ENCODE measurements around the gene ASB10.

ASB10 gene

DNA sequence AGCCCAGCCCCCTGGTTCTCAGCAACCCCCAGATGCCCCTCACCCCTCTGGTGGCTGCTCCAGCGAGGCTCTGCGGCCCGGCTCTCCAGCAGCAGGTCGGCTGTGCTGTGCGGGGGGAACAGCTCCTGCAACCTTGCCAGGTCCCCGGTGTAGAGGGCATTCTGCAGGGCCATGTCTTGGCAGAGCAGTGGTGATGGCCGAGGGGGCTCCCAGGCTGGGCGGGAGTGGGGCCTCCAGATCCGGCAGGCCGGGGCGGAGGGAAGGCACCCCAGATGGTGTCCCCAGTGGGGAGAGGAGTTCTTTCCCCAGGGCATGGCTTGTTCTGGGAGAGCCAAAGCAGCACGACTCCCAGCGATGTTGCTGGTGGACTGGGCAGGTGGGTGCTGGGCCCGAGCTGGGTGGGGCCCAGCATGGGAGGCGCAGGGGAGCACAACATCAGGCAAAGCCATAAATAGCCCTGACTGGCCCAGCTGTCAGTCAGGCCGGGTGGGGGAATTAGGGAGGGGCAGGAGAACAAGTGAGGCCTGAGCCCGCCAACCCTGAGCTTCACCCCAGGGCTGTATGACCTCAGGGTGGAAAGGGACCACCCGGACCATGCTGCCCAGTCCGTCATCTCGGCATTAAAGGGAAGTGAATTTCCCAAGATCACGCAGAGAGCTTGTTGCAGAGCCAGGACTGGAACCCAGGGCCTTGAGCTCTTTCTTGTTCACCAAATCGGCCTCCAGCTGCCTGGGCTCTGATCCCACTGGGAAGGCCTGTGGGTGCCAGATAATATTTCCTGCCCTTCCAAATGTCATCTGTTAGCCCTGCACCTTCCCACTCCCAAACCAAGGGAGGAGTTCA, 580 bp upstream of the ASB10 start:
- DNase-seq = no peak

DNA sequence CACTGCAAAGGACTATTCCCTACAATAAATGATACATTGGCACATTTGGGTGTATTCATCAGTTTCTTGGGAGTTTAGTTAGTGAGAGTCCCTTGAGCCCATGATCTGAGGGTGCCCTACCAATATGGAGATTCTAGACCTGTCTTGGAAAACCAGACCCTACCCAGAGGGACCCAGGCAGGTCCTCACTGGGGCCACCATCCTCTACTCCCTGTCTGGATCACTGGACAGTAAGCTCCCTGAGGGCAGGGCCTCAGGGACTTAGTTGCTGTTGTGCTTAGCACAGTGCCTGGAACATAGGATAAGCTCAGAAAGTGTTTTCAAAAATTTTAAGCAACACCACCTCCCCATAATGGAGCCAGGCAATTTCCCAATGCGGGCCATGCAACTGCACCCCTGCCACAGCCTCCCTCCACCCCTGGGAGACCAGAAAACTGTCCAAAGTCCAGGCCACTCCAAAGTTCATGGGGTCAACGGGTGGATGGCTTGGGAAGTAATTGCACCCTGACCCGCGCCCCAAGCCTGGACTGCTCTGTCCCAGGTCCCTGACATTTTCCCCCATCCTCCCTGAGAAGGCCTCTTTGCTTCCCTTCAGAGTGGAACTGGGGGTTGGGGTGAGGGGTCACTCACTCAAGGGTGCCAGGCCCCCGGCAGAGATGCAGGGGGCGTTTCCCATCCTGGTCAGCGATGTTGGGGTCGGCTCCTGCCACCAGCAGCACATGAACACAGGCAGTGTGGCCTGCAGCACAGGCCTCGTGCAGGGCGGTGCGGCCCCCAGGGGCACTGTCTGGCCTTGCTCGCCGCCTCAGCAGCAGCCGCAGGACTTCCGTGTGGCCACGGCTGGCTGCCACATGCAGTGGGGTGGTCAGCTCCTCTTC, 1.0 kb downstream of the ASB10 start:
- DNase-seq = no peak

DNA sequence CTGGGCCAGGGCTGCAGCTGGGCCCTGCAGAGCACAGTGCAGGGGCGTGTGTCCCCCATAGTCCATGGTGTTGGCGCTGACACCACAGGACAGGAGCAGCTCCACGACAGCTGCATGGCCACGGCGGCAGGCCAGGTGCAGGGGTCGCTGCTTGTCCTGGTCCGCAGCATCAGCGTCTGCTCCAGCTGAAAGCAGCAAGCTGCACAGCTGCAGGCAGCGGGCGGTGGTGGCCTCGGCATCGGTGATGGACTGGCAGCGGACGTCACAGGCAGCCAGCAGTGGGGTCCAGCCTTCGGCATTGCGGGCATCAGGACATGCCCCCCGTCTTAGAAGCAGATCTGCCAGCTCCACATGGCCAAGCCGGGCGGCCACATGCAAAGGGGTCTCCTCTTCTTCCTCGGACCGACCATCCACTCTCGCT, 6.0 kb downstream of the ASB10 start:
- DNase-seq = no peak

DNA sequence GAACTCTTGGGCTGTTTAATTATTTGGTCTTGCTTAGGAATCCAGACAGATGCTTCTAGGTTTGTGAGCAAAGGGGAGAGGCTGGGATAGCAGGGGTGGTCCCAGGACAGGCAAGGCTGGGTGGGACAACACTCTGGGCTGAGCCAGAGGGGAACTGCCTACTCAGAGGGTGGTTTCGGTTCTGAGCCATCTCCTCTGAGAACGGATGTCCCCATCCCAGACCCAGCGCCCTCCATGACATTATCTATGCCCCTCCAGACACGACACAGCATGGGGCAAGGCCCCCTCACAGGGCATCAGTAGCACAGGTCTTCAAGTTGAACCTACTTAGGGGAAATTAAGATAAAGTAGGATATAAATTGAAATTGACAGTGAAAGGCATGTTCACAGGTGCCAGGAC, 7.1 kb downstream of the ASB10 start:
- no peak for DNase-seq

DNA sequence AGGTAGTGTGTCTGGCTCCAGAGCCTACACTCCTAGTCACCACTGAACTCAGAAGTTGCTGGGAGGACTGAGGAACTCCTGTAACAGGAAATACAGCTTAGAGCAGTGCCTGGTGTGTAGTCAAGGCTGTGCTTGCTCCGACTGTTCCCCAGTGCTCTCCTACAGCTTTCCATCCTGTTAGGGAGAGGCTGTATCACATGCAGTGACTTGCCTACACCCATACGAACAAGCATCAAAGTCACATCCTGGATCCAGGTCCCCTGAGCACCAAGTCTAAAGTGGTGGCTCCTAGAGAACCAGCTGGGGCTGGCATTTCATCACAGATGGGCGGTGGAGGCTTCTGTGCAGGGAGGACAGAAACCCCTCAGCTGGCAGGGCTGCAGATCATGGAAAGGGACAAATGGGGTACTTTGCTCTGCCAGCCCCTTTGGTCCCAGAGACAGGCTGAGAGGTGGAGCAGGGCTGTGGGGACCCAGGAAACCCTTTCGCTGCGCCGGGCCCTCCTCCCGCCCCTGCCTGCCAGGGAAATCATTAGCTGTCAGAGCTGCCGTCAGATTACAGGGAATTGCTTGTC, 7.7 kb downstream of the ASB10 start:
- peak in 1 of 2 experiments; percentile 12 for DNase-seq

DNA sequence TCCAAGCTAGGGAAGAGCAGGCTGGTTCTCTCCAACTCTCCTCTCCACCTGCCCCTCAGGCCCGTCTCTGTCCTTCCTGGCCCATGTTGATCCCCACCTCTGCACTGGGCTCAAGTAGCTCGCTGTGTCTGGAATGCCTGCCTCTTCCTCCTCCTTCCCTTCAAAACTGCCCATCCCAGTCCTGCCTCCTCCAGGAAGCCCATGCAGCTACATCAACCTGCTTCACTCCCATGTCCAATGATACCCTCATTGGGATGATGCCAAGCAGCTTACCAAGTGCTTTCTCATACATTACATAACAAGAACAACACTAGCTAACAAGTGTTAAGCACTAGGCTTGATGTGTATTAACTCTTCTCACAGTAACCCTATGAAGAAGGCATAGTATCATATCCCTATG, 8.2 kb downstream of the ASB10 start:
- DNase-seq = no peak

DNA sequence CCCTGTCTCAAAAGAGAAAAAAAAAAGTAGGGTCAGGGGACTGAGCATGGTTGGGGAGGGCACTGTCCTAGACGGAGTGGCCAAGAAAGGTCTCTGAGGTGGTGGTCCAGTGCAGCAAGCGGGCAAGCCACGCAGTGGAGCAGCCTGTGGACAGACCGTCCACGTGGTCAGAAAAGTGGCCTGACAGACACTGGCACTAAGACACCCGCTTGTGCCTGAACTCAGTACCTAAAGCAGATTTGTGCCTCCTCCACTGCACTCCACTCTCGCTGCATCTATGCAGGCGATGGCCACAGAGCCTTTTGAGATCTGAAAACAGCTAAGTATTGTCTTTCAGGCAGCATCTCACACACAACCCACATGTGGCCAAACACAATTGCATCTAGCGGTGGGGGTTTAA, 8.8 kb downstream of the ASB10 start:
- peak in 1 of 2 experiments; percentile 14 for DNase-seq

DNA sequence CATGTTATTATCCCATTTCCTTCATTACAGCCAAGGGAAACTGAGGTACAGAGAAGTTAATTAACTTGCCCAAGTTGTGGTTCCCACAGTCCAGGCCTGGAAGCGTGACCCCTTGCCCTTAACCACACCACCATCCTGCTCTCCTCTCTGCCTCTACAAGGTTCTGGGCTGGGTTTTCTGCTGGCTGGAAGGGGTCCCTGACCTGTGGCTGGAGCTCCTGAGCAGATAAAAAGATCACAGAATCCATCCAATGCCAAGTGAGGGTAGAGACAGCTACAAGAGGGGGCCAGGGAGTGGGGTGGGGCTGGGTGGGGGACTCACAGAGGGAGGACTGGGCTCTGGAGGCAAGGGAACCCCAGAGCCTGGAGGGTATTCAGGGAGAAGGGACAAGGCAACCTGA, 9.7 kb downstream of the ASB10 start:
- no peak for DNase-seq

DNA sequence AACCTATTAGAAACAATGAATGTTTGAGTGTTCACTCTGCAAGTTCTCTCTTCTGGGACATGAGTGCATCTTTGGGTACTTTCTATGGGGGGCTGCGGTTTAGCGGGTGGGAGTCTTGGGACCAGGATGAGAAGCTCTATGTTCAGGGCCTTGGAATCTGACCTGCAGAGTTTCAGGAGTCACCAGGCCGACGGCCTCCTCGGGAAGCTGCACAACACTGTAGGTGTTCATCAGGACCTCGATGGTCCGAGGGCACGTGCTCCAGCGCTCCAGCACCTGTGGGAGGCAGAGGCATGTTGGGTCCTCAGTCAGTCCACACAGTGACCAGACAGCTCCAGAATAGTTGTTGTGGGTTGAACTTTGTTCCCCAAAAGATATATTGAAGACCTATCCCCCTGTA, 10.6 kb downstream of the ASB10 start:
- no peak for DNase-seq

DNA sequence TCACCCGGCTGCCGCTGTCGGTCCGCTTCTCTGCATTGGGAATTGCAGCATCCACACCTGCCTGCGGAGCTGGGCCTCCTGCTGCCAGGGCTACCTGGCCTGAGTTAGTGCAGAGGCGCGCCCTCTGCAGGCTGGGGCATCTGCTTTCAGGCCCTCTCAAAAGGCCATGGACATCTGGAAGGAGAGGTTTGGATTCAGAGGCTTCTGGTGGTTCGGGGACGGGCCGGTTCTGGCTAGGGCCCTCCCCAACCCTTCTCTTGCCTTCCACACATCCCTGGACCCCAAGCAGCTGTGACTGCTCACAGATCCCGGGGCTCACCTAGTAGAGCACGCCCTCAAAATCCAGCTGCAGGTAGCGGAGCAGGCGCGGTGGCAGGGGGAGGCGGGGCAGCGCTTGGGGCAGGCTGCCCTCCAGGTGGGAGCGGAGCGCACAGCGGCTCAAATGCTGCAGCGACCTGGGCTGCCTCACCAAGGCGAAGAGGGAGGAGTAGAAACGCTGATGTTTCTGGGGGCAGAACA, 11.2 kb downstream of the ASB10 start:
- DNase-seq = no peak

DNA sequence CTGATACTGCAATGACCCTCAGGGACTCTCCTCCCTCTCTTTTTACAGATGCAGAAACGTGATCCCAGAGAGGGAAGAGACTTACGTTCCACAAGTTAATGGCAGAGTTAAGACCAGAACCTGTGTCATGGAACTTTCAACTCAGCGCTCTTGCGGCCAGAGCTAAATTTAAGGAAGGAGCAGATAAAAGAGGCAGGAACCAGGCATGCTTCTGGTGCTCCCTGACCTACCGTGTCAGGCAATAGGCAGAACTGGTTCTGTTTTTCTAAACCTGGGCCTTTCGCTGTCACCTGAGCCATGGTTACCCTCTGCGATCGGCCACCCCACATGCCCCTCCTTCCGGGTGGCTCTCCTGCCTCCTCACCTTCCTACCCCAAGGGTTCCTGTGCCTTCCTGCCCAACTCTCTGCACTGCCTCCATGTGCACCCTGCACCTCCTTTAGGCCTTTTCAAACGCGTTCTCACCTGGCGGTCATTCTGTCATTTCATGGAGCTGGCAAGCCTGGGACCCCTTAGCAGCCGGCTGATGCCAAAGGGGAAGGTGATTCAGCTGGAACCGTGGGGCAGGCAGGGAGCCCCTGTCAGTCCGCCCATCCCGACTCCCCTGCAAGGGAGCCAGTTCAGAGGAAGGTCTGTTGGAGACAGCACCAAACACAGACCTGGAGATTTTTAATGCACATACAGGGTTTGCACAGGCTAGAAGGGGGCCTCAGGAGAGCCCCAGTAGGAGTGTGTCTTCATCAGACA, 11.8 kb downstream of the ASB10 start:
- DNase-seq = no peak

DNA sequence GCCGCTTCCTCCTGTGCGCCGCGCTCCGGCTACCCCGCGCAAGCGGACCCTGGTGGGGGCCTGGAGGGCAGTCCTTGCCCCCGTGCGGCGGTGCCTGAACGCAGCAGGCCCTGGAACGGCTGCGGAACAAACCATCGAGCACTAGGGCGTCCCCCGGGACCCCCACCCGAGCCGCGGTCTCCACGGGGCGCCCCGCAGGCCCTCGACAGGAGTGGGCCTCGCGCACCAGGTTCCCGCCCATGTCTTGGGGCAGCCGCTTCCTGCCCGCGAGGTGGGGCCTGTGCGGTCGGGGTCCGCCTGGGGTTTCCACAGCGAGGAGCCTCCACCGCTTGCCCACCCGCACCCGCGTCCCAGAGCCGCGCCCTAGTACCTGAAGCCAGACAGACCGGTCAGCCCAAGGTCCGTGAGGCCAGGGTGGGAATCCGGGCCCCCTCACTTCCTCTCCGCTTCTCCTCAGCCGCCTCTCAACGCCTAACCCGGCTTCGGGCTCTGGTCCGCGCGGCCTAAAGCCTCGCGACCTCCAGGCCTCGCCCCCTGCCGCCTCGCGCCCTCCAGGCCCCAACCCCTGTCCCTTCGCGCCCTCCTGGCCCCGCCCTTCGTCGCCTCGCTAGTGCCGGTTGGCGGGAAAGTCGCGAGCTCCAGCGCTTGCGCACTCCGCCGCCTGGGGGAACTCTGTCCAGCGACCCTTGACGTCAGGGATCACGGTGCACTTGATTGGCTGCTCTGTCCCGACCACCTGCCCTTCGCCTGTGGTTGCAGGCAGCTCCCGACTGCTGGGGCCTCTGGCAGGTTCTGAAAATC, 12.6 kb downstream of the ASB10 start:
- DNase-seq = peak; percentile 51 to 66

DNA sequence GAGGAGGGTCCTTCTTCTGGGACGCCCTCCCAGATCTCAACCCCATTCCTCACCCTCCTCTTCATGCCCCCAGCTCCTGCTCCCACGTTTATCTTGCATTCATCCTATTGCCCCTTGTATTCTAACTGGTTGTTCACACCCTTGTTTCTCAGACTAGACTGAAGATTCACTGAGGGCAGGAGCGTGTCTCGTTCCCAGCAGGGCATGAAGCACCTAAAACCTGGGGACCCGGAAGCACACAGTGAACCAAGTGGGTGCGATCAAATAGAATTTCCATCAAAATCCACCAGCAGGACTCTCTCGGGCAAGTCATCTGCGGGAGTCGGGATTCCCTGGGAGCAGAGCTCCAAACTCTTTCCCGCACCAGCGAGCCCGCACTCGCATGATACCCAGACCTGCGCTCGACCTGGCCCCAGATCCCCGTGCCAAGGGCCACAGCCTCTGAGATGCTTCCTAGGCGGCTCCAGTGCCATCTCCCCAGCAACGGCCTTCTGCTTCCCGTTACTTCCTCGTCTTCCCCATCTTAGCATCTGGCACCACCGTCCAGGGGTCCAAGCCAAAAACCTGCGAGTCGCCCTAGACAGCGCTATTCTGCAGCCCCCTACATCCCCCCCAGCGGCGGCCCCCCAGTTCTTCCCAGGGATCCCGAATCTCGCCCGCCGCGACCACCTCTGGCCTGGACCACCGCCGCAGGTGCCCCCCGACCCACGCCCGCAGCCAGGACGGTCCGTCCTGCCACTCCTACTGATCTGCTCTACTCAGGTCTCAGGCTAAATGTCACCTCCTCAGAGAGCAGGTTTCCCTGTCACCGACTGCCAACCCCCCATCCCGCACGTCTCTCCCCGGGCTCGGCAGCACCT, 13.4 kb downstream of the ASB10 start:
- no peak for DNase-seq

DNA sequence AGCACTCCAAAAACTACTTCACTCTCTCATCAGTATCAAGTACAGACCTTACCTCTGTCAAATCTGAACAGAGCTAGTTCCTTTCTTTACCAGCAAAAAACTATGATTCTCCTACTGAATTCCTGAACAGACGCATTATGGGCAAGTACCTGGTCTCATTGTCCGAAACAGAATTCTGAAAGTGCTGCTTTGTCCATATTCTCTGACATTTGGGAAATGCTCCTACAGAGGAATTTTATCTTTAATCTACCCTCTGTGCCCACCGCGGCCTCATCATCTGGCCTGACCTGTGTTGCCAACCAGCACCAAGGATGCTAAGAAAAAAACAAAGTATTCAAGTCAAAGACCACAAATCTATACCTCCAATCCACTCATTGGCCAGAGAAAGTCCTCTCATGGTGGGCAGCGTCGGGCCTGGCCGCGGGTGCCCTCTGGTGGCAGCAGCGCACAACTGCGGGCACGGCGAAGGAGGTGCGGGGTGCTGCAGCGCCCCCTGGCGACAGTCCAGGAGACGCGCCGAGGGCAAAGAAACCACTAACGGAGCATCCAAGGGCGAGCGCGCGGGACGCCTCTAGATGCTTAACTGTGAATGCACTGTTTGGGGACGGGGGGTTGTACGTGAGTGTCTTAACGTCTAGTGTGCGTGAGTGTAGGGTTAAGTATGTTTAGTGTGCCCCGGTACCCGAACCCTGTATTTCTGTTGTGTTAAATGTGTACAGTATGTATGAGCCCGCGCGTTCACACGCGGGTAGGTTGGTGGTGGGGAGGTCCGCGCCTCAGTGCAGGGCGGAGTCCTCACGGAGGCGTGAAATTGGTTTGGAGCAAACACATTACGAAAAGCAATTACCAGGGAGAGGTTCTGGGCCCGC, 14.5 kb downstream of the ASB10 start:
- peak; percentile 88 to 89 for DNase-seq

DNA sequence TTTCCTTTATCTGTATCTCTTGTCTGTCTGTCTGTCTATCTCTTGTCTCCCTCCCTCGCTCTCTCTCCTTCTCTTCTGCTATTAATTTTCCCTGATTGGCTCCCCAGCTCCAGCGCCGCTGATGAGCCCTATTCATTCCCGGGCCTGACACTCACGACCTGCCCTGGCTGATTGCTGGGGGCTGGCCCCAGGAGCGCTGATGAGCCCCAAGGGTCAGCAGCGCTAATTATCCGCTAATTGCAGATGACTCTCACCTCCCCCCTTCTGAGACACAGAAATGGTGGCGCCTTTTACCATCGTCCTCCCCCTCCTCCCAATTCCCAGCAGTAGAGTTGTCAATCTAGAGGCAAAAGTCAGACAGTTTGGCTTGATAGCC, 18.3 kb downstream of the ASB10 start:
- DNase-seq = no peak

DNA sequence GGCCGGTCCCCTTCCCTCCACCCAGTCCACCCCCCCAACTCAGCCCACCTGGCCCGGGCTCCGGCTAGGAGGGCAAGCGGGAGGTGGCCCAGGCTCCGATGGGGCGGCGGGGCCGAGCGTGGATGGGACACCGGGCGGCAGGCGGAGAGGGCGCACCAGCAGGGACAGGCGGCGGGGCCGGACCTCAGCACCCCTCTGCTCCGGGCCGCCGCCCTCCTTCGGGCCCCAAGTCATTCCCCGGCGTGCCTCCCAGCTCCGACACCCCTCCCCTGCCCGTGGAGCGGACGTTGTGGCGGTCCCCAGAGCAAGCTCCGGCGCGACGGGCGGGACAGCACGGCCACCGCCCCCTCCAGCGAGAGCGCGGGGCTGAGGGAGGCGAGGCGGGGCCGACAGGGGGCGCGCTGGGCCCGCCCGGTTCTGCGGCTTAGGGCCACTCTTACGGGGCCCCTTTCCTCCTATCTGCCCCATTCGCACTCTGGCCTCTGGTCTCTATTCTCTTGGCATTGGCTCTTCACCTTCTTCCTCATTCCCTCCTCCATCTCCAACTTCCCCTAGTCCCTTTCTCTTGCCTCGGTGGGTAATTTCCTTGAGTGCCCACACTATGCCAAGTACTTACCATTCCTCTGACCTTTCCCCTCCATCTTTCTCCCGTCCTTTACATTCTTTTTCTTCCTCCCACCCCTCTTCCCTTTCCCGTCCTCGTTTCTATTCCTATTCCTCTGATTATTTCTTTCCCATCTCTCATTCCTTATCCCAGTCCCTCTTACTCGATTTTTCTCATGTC, 18.9 kb downstream of the ASB10 start:
- DNase-seq = peak; percentile 77 to 81

DNA sequence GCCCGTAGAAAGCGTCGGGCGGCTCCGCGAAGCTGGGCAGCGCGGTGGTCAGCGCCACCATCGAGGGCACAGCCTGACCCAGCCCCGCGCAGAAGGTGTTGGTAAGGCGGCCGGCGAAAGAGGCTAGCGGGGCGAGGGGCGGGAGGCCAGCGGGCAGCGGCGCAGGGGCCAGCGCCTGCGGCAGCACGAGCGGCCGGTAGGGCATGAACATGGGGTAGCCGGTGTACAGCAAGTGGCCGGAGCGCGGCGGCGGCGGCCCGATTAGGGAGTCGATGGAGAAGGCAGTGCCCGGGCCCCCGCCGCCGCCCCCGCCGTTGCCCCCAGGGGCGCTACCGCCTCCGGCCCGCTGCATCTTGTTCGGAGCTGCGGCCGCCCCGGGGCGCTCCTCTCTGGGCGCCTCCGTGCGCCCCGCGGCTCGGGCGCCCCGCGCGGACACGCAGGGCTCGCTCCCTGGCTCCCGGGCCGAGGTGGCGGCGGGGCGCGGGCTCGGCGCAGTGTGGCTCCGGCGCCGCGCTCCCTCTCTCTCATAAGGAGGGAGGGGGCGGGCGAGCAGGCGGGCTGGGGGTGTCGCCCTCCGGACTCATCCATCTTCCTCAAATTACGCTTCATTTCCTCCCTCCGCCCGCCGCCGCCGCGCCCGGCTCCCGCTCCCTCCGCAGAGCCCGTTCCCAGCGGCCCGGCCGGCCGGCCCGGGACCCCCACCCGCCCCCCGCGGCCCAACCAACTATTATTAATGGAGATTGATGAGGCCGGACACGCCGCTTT, 19.7 kb downstream of the ASB10 start, which contains the start of gene GBX1:
Gene GBX1 (minus strand): TSS at position 498 of the 765 bp plus-strand sequence. CDS start 146 bp downstream, at position 352.
- DNase-seq = peak in 1 of 2 experiments; percentile 32

DNA sequence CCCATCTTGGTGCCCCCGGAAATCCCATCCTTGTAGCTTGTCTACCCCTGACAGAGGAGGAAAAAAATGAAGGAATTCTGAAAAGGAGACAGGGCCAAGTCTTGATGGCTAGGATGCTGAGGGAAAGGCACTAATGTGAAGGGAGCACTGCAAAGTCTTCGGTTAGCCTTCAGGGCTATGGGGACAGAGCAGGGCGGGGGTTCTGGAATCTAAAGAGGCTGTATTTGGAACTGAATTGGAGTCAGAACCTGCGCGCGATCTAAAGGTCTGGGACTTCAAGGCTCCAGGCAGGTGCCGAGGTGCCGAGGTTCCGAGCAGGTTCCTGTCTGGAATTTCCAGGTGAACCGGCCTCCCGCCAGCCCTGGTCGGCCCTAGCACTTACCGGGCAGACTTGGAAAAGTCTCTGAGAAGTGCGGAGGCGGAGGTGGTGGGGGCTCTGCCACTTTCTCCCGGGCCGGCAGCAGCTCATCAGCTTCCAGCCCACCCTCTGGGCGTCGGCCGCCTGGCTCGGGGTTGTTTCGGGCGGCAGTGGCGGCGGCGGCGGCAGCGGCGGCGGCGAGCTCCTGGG, 20.3 kb downstream of the ASB10 start:
- no peak for DNase-seq

Data from activated T-cell treated with anti-CD3 and anti-CD28 coated beads, Interleukin-2, amount 50 U/mL, for 48 hours (primary cell).